IgD-negative memory B cell (primary cell): ENCODE results near the gene GRK5. TPM values are rescaled to one million over a fixed set of nuclear protein-coding genes. Genes with fewer than 3 reads are reported as not detected.

ENCODE experiments used
- H3K27ac Mint-ChIP-seq, 3 donors: one replicate each; pipeline ENCODE4 v1.8.0; 2020 to 2022; ENCODE audit warnings: mild to moderate bottlenecking in 3 of 3, mixed read lengths in 3 of 3, moderate library complexity in 1 of 3
- H3K27me3 Mint-ChIP-seq: one replicate; pipeline ENCODE4 v1.8.0; 2021; ENCODE audit warnings: mixed read lengths
- H3K36me3 Mint-ChIP-seq: one replicate; pipeline ENCODE4 v1.8.0; 2020; ENCODE audit warnings: mild to moderate bottlenecking, mixed read lengths
- H3K4me1 Mint-ChIP-seq, 3 donors: one replicate each; pipeline ENCODE4 v1.8.0; 2020 to 2022; ENCODE audit warnings: mixed read lengths in 3 of 3, mild to moderate bottlenecking in 1 of 3
- H3K4me3 Mint-ChIP-seq, 4 donors: one replicate each; pipeline ENCODE4 v1.8.0; 2020 to 2022; ENCODE audit warnings: mild to moderate bottlenecking in 4 of 4, mixed read lengths in 4 of 4, moderate library complexity in 3 of 4
- H3K9me3 Mint-ChIP-seq, 3 donors: one replicate each; pipeline ENCODE4 v1.8.0; 2020 to 2021; ENCODE audit warnings: mixed read lengths in 3 of 3, mild to moderate bottlenecking in 1 of 3
- polyA plus RNA-seq: library from polyadenylated mRNA; unstranded; fragments of 300-500 nt; fragmentation: Illumina TruSeq; gene quantifications from one replicate; pipeline ENCODE4 v1.2.3, GENCODE V29; 2021

GRK5 gene
- polyA plus RNA-seq, 1 donor from 2014 or later, result 18.1 TPM

GRCh38 chr10:119407254-119407777 is 199.9 kb downstream of the GRK5 start:
- Mint-ChIP-seq H3K4me1 (peaks cover 13 to 30% (median 19%) of the 10 kb centered on the region in 3 donors), H3K27me3 (no peaks in the 10 kb centered on the region), H3K4me3 (peak overlapping the region in 1 of 4 donors; percentile 65), H3K36me3 (peaks cover 2% of the 10 kb centered on the region), H3K27ac (peak overlapping the region in 2 of 3 donors; percentile 83 to 88), H3K9me3 (no peaks in the 10 kb centered on the region)

GRCh38 chr10:119408072-119408471 is 200.7 kb downstream of the GRK5 start:
- H3K36me3 Mint-ChIP-seq, result peaks cover 2% of the 10 kb centered on the region
- no peaks in the 10 kb centered on the region for H3K9me3 Mint-ChIP-seq
- H3K27ac Mint-ChIP-seq, result peak overlapping the region in 1 of 3 donors; percentile 88
- H3K4me1 Mint-ChIP-seq, result peaks cover 13 to 30% (median 18%) of the 10 kb centered on the region in 3 donors
- H3K27me3 Mint-ChIP-seq, result no peaks in the 10 kb centered on the region
- H3K4me3 Mint-ChIP-seq, result no peak overlapping the region

DNA sequence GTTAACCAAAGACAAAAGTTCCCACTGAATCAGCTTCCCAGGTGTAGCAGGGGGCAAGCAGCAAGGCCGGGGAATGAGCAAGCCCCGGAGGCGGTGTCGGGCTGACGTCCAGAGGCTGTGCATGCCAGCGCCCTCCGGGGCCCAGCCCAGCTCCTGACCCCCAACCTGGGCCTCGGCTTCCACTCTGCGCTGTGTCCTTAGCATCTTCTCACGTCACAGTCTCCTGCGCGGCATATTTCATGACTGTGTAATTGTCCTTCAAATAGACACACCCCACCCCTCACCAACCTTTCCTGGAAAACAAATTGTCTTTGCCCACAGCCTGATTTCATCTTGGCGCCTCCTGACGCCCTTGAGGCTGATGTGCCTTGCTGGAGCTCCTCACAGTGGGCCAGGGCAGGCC is 201.6 kb downstream of the GRK5 start:
- no peaks in the 10 kb centered on the region for H3K27me3 Mint-ChIP-seq
- peaks cover 2% of the 10 kb centered on the region for H3K36me3 Mint-ChIP-seq
- no peaks in the 10 kb centered on the region for H3K9me3 Mint-ChIP-seq
- H3K4me1 Mint-ChIP-seq, result peaks cover 13 to 25% (median 18%) of the 10 kb centered on the region in 3 donors
- H3K4me3 Mint-ChIP-seq, result no peak overlapping the region
- no peak overlapping the region for H3K27ac Mint-ChIP-seq

DNA sequence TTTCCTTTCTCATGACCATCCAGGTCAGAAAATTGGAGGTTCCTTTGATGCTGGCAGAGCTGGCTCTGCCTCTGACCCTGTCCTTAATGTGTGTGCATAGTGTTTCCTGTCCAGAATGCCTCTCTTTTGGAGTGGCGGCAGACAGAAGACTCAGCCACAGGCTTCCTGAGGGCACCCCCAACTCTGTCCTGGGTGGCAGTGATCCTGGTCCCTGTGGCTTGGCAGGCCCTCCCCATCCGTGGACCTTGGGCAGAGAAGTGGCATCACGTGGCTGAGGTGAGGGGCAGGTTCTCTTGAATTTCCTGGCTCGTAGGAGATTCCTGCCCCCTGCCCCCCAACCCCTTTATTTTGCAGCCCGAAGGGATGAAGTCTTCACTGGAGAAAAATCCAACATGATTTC is 202.0 kb downstream of the GRK5 start:
- H3K4me1 Mint-ChIP-seq, result peaks cover 13 to 21% (median 18%) of the 10 kb centered on the region in 3 donors
- H3K27ac Mint-ChIP-seq, result no peak overlapping the region
- peaks cover 3% of the 10 kb centered on the region for H3K36me3 Mint-ChIP-seq
- H3K27me3 Mint-ChIP-seq, result no peaks in the 10 kb centered on the region
- H3K9me3 Mint-ChIP-seq, result no peaks in the 10 kb centered on the region
- H3K4me3 Mint-ChIP-seq, result no peak overlapping the region

DNA sequence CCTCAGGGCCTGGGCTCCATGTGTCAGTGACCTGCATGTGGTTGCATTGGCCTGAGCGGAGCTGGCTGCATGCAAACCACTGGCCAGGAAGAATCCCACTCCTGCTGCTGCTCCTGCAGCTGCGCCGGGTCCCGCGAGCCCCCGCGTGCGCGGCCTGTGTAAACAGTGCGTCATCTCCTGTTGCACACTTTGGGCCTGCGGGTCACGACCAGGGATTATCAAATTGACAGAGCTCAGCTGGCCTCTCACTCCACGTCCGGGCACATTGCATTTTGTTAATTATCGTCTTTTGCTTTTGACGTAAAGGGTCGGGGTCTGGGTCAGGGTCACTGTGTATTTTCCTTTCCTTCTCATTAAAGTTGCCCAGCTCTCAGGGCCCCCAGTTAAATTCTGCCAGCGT is 202.5 kb downstream of the GRK5 start:
- Mint-ChIP-seq H3K36me3 (peaks cover 3% of the 10 kb centered on the region), H3K27ac (no peak overlapping the region), H3K9me3 (no peaks in the 10 kb centered on the region), H3K4me3 (no peak overlapping the region), H3K27me3 (no peaks in the 10 kb centered on the region), H3K4me1 (peaks cover 13 to 19% (median 18%) of the 10 kb centered on the region in 3 donors)

DNA sequence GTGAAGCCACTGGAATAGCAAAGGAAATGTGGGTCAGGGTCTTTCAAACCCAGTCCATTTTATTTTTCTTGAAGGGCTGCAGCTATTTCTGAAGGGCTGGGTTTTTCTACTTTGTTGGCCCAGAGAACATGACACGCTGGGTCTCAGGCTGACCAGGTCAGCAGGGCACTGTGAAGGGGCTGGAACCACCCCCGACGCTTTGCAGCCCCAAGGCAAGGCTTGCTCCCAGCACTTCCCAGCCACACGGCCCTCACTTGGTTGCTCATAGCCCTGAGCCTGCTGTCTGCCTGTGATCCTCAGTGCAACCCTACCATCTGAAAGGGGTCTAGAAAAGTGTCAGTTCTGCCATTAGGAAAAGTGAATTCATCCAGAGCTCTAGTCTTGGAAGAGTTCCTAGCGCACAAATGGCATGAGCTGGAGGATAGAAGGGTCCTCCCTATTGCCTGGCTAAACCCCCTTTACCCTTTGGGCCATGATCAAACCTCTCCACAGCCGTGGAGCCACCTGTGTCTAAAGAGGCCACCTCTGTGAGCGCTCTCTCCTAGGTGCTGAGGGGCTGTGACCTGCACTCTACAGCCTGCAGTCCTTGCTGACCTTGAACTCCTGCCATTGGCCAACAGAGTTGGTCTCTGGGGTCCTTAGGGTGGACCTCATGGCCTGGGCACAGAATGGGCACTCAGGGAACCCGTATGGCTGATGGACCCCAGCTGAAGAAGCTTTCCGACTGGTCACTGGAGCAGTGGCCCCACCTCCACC is 203.2 kb downstream of the GRK5 start:
- Mint-ChIP-seq H3K4me1 (peaks cover 10 to 15% (median 13%) of the 10 kb centered on the region in 3 donors), H3K27ac (no peak overlapping the region), H3K36me3 (peaks cover 3% of the 10 kb centered on the region), H3K27me3 (no peaks in the 10 kb centered on the region), H3K4me3 (no peak overlapping the region), H3K9me3 (no peaks in the 10 kb centered on the region)

DNA sequence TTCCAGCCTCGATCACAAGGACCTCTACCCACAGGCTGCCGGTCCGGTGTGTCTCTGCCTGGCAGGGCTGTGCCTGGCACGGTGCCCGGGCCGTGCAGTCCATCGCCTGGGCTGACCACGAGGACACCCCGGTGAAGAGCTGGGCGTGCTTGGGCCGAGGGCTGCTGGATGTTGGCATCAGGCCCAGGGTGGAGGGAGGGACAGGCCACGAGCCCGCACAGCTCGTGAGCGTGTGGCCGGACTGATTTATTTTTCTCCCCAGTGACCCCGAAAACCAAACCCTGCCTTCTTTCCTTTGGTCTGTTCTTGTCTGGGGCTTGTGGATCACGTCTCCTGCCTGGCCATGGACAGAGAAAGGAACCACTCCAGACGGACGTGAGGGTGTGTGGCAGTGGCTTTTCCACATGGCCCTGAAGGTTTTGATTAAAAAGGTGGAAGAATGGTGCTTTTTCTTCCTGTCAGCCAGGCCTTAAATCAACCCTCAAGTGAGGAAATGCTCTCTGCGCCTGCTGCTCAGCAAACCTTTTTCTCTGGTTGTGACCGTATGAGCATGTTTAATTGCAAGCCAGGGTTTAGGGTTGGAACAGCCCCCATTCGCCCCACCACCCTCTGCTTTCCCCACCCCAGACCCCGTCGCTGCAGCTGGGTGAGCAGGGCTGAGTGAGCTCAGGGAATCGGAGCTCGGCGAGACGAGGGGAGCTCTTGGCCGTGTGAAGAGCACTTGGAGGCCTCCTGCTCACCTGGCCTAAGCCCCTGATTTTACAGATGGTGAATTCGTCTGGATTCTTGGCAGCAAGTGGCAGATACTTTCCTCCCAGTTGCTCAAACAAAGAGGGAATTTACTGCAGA is 205.1 kb downstream of the GRK5 start:
- Mint-ChIP-seq H3K9me3 (no peaks in the 10 kb centered on the region), H3K27ac (peak overlapping the region in 1 of 3 donors; percentile 53), H3K27me3 (no peaks in the 10 kb centered on the region), H3K36me3 (peaks cover 4% of the 10 kb centered on the region), H3K4me1 (peaks cover 2 to 8% (median 6%) of the 10 kb centered on the region in 3 donors), H3K4me3 (no peak overlapping the region)

GRCh38 chr10:119413093-119413453 is 205.7 kb downstream of the GRK5 start:
- H3K4me3 Mint-ChIP-seq, result no peak overlapping the region
- H3K4me1 Mint-ChIP-seq, result peaks cover 0 to 6% (median 5%) of the 10 kb centered on the region in 3 donors
- H3K9me3 Mint-ChIP-seq, result no peaks in the 10 kb centered on the region
- no peaks in the 10 kb centered on the region for H3K27me3 Mint-ChIP-seq
- H3K36me3 Mint-ChIP-seq, result peaks cover 5% of the 10 kb centered on the region
- H3K27ac Mint-ChIP-seq, result no peak overlapping the region

- H3K4me1 Mint-ChIP-seq, result peaks cover 0 to 6% (median 3%) of the 10 kb centered on the region in 3 donors
Measured at GRCh38 chr10:119413471-119414080, 206.2 kb downstream of the GRK5 start.

DNA sequence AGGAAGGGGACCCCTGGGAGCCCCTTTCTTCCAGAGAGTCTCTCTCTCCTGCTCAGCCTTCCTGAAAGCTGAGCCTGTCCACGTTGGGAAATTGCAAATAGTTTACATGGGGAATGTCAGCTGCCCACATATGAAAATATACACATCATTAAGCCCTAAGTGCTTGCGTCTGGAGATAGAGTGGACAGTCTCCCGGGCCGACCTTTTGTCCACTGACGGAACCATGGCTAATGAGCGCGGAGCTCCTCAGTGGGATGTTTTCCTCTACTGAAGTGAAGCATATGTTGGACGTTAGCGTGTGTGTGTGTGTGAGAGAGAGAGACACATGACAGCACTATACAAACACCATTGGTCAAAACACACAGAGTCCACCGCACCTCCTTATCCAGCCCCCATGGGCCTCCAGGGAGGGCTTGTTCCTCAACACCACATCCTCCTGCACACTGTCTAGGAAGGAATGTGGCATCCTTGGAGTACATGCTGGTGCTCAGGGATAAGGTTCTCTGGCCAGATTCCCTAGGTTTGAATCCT is 206.8 kb downstream of the GRK5 start:
- Mint-ChIP-seq H3K36me3 (peaks cover 5% of the 10 kb centered on the region), H3K27me3 (no peaks in the 10 kb centered on the region), H3K27ac (peak overlapping the region in 1 of 3 donors; percentile 7), H3K4me3 (no peak overlapping the region), H3K9me3 (no peaks in the 10 kb centered on the region), H3K4me1 (peaks cover 0 to 4% (median 2%) of the 10 kb centered on the region in 3 donors)

More at GRCh38 chr10:119413471-119414080, 206.2 kb downstream of the GRK5 start:
- H3K9me3 Mint-ChIP-seq, result no peaks in the 10 kb centered on the region
- H3K4me3 Mint-ChIP-seq, result no peak overlapping the region
- H3K27ac Mint-ChIP-seq, result peak overlapping the region in 2 of 3 donors; percentile 7 to 31
- H3K36me3 Mint-ChIP-seq, result peaks cover 5% of the 10 kb centered on the region
- no peaks in the 10 kb centered on the region for H3K27me3 Mint-ChIP-seq

DNA sequence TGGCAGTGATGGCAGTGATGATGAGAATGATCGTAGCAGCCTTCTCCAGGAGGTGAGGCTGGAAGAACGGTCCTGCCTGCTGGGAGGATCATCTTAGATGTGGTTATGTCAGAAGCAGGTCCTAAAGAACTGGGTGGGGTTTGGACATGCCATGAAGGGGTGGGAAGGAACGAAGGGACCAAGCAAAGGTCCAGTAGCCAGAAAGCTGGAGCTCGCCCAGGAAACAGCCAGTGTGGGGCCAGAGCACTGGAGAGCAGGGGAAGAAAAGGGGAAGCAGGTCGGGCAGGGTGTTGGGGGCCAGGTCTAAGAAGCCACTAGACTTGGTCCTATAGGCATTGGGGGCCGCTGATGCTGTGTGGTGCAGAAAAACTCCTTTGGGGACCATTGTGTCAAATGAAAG is 207.8 kb downstream of the GRK5 start:
- peaks cover 0 to 4% (median 2%) of the 10 kb centered on the region in 3 donors for H3K4me1 Mint-ChIP-seq
- no peaks in the 10 kb centered on the region for H3K27me3 Mint-ChIP-seq
- H3K27ac Mint-ChIP-seq, result peak overlapping the region in 2 of 3 donors; percentile 18 to 78
- no peaks in the 10 kb centered on the region for H3K9me3 Mint-ChIP-seq
- no peak overlapping the region for H3K4me3 Mint-ChIP-seq
- peaks cover 5% of the 10 kb centered on the region for H3K36me3 Mint-ChIP-seq

GRCh38 chr10:119415536-119416503 is 208.4 kb downstream of the GRK5 start:
- Mint-ChIP-seq H3K27ac (peak overlapping the region in 2 of 3 donors; percentile 18 to 43), H3K4me3 (no peak overlapping the region), H3K27me3 (no peaks in the 10 kb centered on the region), H3K4me1 (peaks cover 0 to 4% (median 2%) of the 10 kb centered on the region in 3 donors), H3K9me3 (no peaks in the 10 kb centered on the region), H3K36me3 (peaks cover 3% of the 10 kb centered on the region)

DNA sequence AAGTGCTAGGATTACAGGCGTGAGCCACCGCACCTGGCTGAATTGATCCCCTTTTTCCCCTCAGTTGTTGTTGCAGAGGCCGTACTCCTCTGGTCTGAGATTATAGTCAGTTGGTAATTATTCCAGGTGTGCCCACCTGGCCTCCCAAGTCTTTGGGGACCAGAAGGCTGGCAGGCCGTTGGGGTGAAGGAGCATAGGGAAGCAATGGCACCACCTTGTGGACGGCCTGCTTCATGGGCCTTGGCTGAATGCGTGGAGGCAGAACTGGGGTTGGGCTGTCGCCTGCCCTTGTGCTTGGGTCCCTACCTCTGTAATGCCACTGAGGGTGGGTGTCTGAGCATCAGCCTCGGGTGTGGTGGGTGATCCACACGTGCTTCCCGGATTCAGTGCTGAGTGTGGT is 209.5 kb downstream of the GRK5 start:
- Mint-ChIP-seq H3K9me3 (no peaks in the 10 kb centered on the region), H3K27ac (peak overlapping the region in 2 of 3 donors; percentile 30 to 83), H3K27me3 (no peaks in the 10 kb centered on the region)

GRCh38 chr10:119417852-119418251 is 210.5 kb downstream of the GRK5 start:
- Mint-ChIP-seq H3K36me3 (peaks cover 3% of the 10 kb centered on the region), H3K4me3 (no peak overlapping the region), H3K27me3 (no peaks in the 10 kb centered on the region), H3K27ac (no peak overlapping the region), H3K4me1 (peaks cover 0 to 2% (median 2%) of the 10 kb centered on the region in 3 donors), H3K9me3 (no peaks in the 10 kb centered on the region)

More for the DNA sequence above, 209.5 kb downstream of the GRK5 start:
- no peak overlapping the region for H3K4me3 Mint-ChIP-seq
- H3K36me3 Mint-ChIP-seq, result peaks cover 3% of the 10 kb centered on the region
- peaks cover 0 to 2% (median 2%) of the 10 kb centered on the region in 3 donors for H3K4me1 Mint-ChIP-seq
